ENCODE data around the gene OPCML. TPM values are rescaled to one million over a fixed set of nuclear protein-coding genes. Genes with fewer than 3 reads are reported as not detected.

OPCML gene
- polyA plus RNA-seq, 1 donor from 2014 or later: 11.6 TPM

GRCh38 chr11:132904091-132904490 is 628.2 kb downstream of the OPCML start:
- Histone ChIP-seq H3K4me3 (ENCODE audit: low read length) (no peak overlapping the region), H3K9me2 (ENCODE audit: insufficient read depth, low read length) (no peaks in the 10 kb centered on the region), H3K79me2 (replicated peaks; ENCODE audit: insufficient read depth, low read length) (no peaks in the 10 kb centered on the region), H4K20me1 (ENCODE audit: insufficient read depth) (no peaks in the 10 kb centered on the region), H3K27me3 (ENCODE audit: insufficient read depth, low read depth, low read length) (no peaks in the 10 kb centered on the region), H3K4me2 (ENCODE audit: low read length) (no peak overlapping the region), H2AFZ (ENCODE audit: low read depth, low read length) (no peak overlapping the region), H3K36me3 (ENCODE audit: insufficient read depth, low read length) (no peaks in the 10 kb centered on the region), H3F3A (ENCODE audit: insufficient read depth, low read length, poor library complexity, severe bottlenecking) (no peaks in the 10 kb centered on the region), H3K9ac (ENCODE audit: low read length) (no peak overlapping the region), H3K27ac (ENCODE audit: low read length) (no peak overlapping the region), H3K9me3 (ENCODE audit: low read length) (no peaks in the 10 kb centered on the region)
- TF ChIP-seq SMC3 (conservative IDR thresholded peaks at IDR 0.05; ENCODE audit: poor library complexity) (no peak), RAD21 (conservative IDR thresholded peaks at IDR 0.05) (no peak), EZH2 (IDR thresholded peaks at IDR 0.05; ENCODE audit: borderline replicate concordance, insufficient read depth, low read length, poor library complexity, severe bottlenecking) (no peak), POLR2AphosphoS5 (IDR thresholded peaks at IDR 0.05) (no peak), TAF1 (IDR thresholded peaks at IDR 0.05; ENCODE audit: low read depth) (no peak), EP300 (conservative IDR thresholded peaks at IDR 0.05; ENCODE audit: poor library complexity, severe bottlenecking) (no peak), MXI1 (conservative IDR thresholded peaks at IDR 0.05; ENCODE audit: poor library complexity, severe bottlenecking) (no peak), CTCF (IDR thresholded peaks at IDR 0.05; ENCODE audit: poor library complexity, severe bottlenecking) (no peak)
- TF ChIP-seq, protein P1, sequence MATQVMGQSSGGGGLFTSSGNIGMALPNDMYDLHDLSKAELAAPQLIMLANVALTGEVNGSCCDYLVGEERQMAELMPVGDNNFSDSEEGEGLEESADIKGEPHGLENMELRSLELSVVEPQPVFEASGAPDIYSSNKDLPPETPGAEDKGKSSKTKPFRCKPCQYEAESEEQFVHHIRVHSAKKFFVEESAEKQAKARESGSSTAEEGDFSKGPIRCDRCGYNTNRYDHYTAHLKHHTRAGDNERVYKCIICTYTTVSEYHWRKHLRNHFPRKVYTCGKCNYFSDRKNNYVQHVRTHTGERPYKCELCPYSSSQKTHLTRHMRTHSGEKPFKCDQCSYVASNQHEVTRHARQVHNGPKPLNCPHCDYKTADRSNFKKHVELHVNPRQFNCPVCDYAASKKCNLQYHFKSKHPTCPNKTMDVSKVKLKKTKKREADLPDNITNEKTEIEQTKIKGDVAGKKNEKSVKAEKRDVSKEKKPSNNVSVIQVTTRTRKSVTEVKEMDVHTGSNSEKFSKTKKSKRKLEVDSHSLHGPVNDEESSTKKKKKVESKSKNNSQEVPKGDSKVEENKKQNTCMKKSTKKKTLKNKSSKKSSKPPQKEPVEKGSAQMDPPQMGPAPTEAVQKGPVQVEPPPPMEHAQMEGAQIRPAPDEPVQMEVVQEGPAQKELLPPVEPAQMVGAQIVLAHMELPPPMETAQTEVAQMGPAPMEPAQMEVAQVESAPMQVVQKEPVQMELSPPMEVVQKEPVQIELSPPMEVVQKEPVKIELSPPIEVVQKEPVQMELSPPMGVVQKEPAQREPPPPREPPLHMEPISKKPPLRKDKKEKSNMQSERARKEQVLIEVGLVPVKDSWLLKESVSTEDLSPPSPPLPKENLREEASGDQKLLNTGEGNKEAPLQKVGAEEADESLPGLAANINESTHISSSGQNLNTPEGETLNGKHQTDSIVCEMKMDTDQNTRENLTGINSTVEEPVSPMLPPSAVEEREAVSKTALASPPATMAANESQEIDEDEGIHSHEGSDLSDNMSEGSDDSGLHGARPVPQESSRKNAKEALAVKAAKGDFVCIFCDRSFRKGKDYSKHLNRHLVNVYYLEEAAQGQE (IDR thresholded peaks at IDR 0.05; ENCODE audit: borderline replicate concordance): no peak

- Histone ChIP-seq H3K27ac (ENCODE audit: low read length) (peak overlapping the region; percentile 70), H3K9ac (ENCODE audit: low read length) (peak overlapping the region; percentile 40), H3K36me3 (ENCODE audit: insufficient read depth, low read length) (no peaks in the 10 kb centered on the region), H4K20me1 (ENCODE audit: insufficient read depth) (no peaks in the 10 kb centered on the region), H3K9me3 (ENCODE audit: low read length) (no peaks in the 10 kb centered on the region), H3K79me2 (replicated peaks; ENCODE audit: insufficient read depth, low read length) (no peaks in the 10 kb centered on the region), H3K4me2 (ENCODE audit: low read length) (peak overlapping the region; percentile 29), H3K9me2 (ENCODE audit: insufficient read depth, low read length) (no peaks in the 10 kb centered on the region), H2AFZ (ENCODE audit: low read depth, low read length) (no peak overlapping the region), H3K27me3 (ENCODE audit: insufficient read depth, low read depth, low read length) (no peaks in the 10 kb centered on the region), H3F3A (ENCODE audit: insufficient read depth, low read length, poor library complexity, severe bottlenecking) (no peaks in the 10 kb centered on the region), H3K4me3 (ENCODE audit: low read length) (peak overlapping the region; percentile 33)
- no peak for TF ChIP-seq MXI1 (conservative IDR thresholded peaks at IDR 0.05; ENCODE audit: poor library complexity, severe bottlenecking)
- TF ChIP-seq, protein P1 (IDR thresholded peaks at IDR 0.05; ENCODE audit: borderline replicate concordance): peak; percentile 83
- TF ChIP-seq EP300 (conservative IDR thresholded peaks at IDR 0.05; ENCODE audit: poor library complexity, severe bottlenecking): peak; percentile 74
- no peak for TF ChIP-seq EZH2 (IDR thresholded peaks at IDR 0.05; ENCODE audit: borderline replicate concordance, insufficient read depth, low read length, poor library complexity, severe bottlenecking)
- TF ChIP-seq SMC3 (conservative IDR thresholded peaks at IDR 0.05; ENCODE audit: poor library complexity): peak; percentile 23
- peak; percentile 24 for TF ChIP-seq RAD21 (conservative IDR thresholded peaks at IDR 0.05)
- TF ChIP-seq POLR2AphosphoS5 (IDR thresholded peaks at IDR 0.05): peak; percentile 37
- no peak for TF ChIP-seq CTCF (IDR thresholded peaks at IDR 0.05; ENCODE audit: poor library complexity, severe bottlenecking)
- no peak for TF ChIP-seq TAF1 (IDR thresholded peaks at IDR 0.05; ENCODE audit: low read depth)
Measured at GRCh38 chr11:132901638-132902471, 630.4 kb downstream of the OPCML start.
